Transverse colon (tissue), 4 donors: ENCODE data around the gene SCAPER. TPM values are rescaled to one million over a fixed set of nuclear protein-coding genes. Genes with fewer than 3 reads are reported as not detected.

Source experiments
- DNase-seq: peaks from one replicate; pipeline ENCODE4 v3.0.0-alpha.2; 2019
- H3K27ac ChIP-seq, 4 donors: fragments of 200-600 bp; sonication (generic); 2 replicates each; pipeline ENCODE4 v1.5.1; 2016 to 2018; ENCODE audit warnings: inconsistent platforms in 4 of 4
- H3K27me3 ChIP-seq: fragments of 200-600 bp; sonication (generic); 2 replicates; pipeline ENCODE4 v1.5.1; 2017; ENCODE audit warnings: inconsistent platforms
- H3K36me3 ChIP-seq, 4 donors: fragments of 200-600 bp; sonication (generic); 2 replicates each; pipeline ENCODE4 v1.5.1; 2017 to 2019; ENCODE audit warnings: inconsistent platforms in 4 of 4
- H3K4me1 ChIP-seq, 4 donors: fragments of 200-600 bp; sonication (generic); 2 replicates each; pipeline ENCODE4 v1.5.1; 2017 to 2020; ENCODE audit warnings: inconsistent platforms in 4 of 4
- H3K4me3 ChIP-seq, 4 donors: fragments of 200-600 bp; sonication (generic); 1 replicate in 1 of 4; 2 replicates in 3 of 4; pipeline versions ENCODE4 v1.5.1 to v1.6.1; 2017 to 2019; ENCODE audit warnings: inconsistent platforms in 4 of 4
- H3K9me3 ChIP-seq, 2 donors: fragments of 200-600 bp; sonication (generic); 2 replicates each; pipeline ENCODE4 v1.5.1; 2017 to 2019; ENCODE audit warnings: inconsistent platforms in 2 of 2
- CTCF ChIP-seq, 5 experiments: fragments of 200-600 bp in 3 of 5; fragments of 450-650 bp in 2 of 5; sonication (generic) in 3 of 5; IDR thresholded peaks; 1 replicate in 2 of 5; 2 replicates in 3 of 5; pipeline ENCODE4 v1.5.1; 2016 to 2017; ENCODE audit warnings: antibody characterized with exemption in 5 of 5, inconsistent platforms in 3 of 5, mild to moderate bottlenecking in 2 of 5, moderate library complexity in 1 of 5
- EP300 ChIP-seq: sonication (generic); formaldehyde crosslinking; IDR thresholded peaks from one replicate; pipeline ENCODE4 v1.6.1; 2017; ENCODE audit warnings: antibody characterized with exemption, low read depth
- POLR2A ChIP-seq: fragments of 450-650 bp; IDR thresholded peaks from one replicate; pipeline ENCODE4 v1.6.1; 2016; ENCODE audit warnings: antibody characterized with exemption, mild to moderate bottlenecking, moderate library complexity
- POLR2AphosphoS5 ChIP-seq, 3 donors: sonication (generic); formaldehyde crosslinking; IDR thresholded peaks; one replicate each; pipeline ENCODE4 v1.6.1; 2016; ENCODE audit warnings: antibody characterized with exemption in 3 of 3
- WGBS, 2 donors: methylation state at CpG; one replicate each; pipeline ENCODE4 v1.1.5; 2018; ENCODE audit warnings: low coverage in 1 of 2; 5-methylcytosine and 5-hydroxymethylcytosine counted together
- in situ Hi-C, 4 donors: fragments of 200-750 bp; cut with MboI; loops; one replicate each; pipeline versions ENCODE4 v1.15.0 to v1.15.1; 2017; ENCODE audit warnings: low sequenced_read_pairs in 3 of 4, low pct_ligation_motif_present in 1 of 4, low pct_unique_long_range_greater_than_20kb in 1 of 4
- intact Hi-C: fragments of 100-400 bp; cut with DNase I; formaldehyde crosslinking; loops from one replicate; pipeline ENCODE4 v1.15.1; 2023; ENCODE audit warnings: low total_unique reads
- total RNA-seq, 4 donors: library from RNA; depleted of rRNA; stranded (reverse); fragments of >200 nt; gene quantifications; one replicate each; pipeline ENCODE4 v1.1.0, GENCODE V29; 2016

SCAPER gene
- total RNA-seq, 4 donors from 2014 or later, result 31.8 to 121 (median 48.7) TPM

DNA sequence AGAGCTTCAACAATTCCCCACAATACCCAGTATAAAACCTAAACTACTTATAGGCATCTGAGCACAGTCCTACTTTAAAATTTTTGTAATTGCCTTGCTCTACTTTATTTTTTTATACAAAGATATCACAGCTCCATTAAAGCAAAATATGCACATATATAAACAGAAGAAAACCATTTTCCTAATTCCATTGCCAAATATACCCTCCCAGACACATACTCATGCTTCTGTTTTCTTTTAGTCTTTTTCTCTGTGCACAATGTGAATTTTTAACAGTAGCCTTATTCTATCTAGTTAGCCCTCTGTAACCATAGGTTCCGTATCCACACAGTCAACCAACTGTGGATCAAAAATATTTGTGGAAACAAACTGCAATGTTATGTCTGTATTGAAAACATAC lies 260.5 kb downstream of the SCAPER start:
- Histone ChIP-seq H3K9me3 (no peaks in the 10 kb centered on the region), H3K36me3 (peaks cover 0 to 9% (median 0%) of the 10 kb centered on the region in 4 donors), H3K4me3 (no peak overlapping the region), H3K27ac (no peak overlapping the region), H3K27me3 (no peaks in the 10 kb centered on the region), H3K4me1 (no peaks in the 10 kb centered on the region)
- 85 to 100% methylated on average over 1 of the region's 1 CpG for WGBS, 2 donors
- TF ChIP-seq EP300 (no peak), POLR2A (no peak), POLR2AphosphoS5 (IDR thresholded peaks at IDR 0.05) (no peak), CTCF (IDR thresholded peaks at IDR 0.05) (no peak)
- intact Hi-C loops (no loop called here), in situ Hi-C loops (no loop called here)
- DNase-seq, result no peak

GRCh38 chr15:76642671-76643070 lies 262.5 kb downstream of the SCAPER start:
- intact Hi-C loops, result no loop called here
- peak in 1 of 5 experiments; percentile 29 for TF ChIP-seq CTCF (IDR thresholded peaks at IDR 0.05)
- no peak for TF ChIP-seq POLR2AphosphoS5 (IDR thresholded peaks at IDR 0.05)
- no peak for TF ChIP-seq EP300
- no peak for TF ChIP-seq POLR2A

DNA sequence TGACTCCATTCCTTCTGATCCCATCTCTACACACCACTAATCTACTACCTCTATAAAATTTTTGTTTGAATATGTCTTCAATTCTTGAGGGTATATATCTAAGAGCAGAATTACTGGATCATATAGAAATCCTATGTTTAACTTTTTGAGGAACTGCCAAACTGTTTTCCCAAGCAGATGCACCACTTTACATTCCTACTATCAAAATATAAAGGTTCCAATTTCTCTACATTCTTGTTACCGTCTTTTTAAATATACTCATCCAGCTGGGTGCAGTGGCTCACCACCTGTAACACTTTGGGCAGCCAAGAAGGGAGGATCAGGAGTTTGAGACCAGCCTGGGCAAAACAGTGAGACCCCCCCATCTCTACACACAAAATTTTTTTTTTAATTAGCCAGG lies 268.0 kb downstream of the SCAPER start:
- TF ChIP-seq POLR2AphosphoS5 (IDR thresholded peaks at IDR 0.05), result no peak
- TF ChIP-seq CTCF (IDR thresholded peaks at IDR 0.05), result no peak
- TF ChIP-seq EP300, result no peak
- TF ChIP-seq POLR2A, result no peak
- intact Hi-C loops, result no loop called here
- Histone ChIP-seq H3K9me3 (peaks cover 7 to 11% of the 10 kb centered on the region in 2 donors), H3K27ac (no peak overlapping the region), H3K36me3 (peaks cover 0 to 9% (median 0%) of the 10 kb centered on the region in 4 donors), H3K27me3 (no peaks in the 10 kb centered on the region), H3K4me1 (no peaks in the 10 kb centered on the region), H3K4me3 (no peak overlapping the region)
- in situ Hi-C loops, result loop anchor here in 1 of 4 donors (10.0 kb wide), 1 partner anchor 58 kb away; no protein-coding TSS in a partner anchor
- DNase-seq, result no peak
- 96 to 100% methylated on average over 1 of the region's 1 CpG for WGBS, 2 donors

More at GRCh38 chr15:76642671-76643070, 262.5 kb downstream of the SCAPER start:
- Histone ChIP-seq H3K4me3 (no peak overlapping the region), H3K4me1 (no peaks in the 10 kb centered on the region), H3K27ac (no peak overlapping the region), H3K9me3 (no peaks in the 10 kb centered on the region), H3K27me3 (no peaks in the 10 kb centered on the region), H3K36me3 (no peaks in the 10 kb centered on the region)
- DNase-seq, result no peak
- in situ Hi-C loops, result no loop called here

GRCh38 chr15:76636059-76636458 lies 269.1 kb downstream of the SCAPER start:
- Histone ChIP-seq H3K9me3 (peaks cover 7 to 11% of the 10 kb centered on the region in 2 donors), H3K36me3 (peaks cover 0 to 9% (median 0%) of the 10 kb centered on the region in 4 donors), H3K4me1 (no peaks in the 10 kb centered on the region), H3K27ac (no peak overlapping the region), H3K4me3 (no peak overlapping the region), H3K27me3 (no peaks in the 10 kb centered on the region)
- intact Hi-C loops (no loop called here), in situ Hi-C loops (loop anchor here in 1 of 4 donors (10.0 kb wide), 1 partner anchor 59 kb away; no protein-coding TSS in a partner anchor)
- TF ChIP-seq POLR2A (no peak), POLR2AphosphoS5 (IDR thresholded peaks at IDR 0.05) (no peak), CTCF (IDR thresholded peaks at IDR 0.05) (no peak)
- DNase-seq, result no peak
